PFSK-1 (cell line): ENCODE results near the gene LITAFD.

Experiments used
- FOXP2 ChIP-seq: optimal IDR thresholded peaks from 2 replicates; pipeline ENCODE3; 2011; ENCODE audit warnings: borderline replicate concordance, control low read depth, inconsistent platforms; ENCODE audit not compliant: insufficient read depth; ENCODE audit errors: extremely low read length, extremely low read depth
- POLR2AphosphoS5 ChIP-seq: IDR thresholded peaks from 2 replicates; pipeline ENCODE4 v1.6.1; 2012; ENCODE audit warnings: low read depth, mild to moderate bottlenecking, control low read depth, low read length, moderate library complexity
- REST ChIP-seq, 2 experiments: IDR thresholded peaks; 2 replicates each; pipeline versions ENCODE4 v1.6.1 to v1.8.0; 2011 to 2012; ENCODE audit warnings: low read depth in 2 of 2, low read length in 2 of 2, control low read depth in 1 of 2, inconsistent platforms in 1 of 2, mild to moderate bottlenecking in 1 of 2, moderate library complexity in 1 of 2; ENCODE audit not compliant: insufficient read depth in 1 of 2
- SIN3A ChIP-seq: IDR thresholded peaks from 2 replicates; pipeline ENCODE4 v1.6.1; 2012; ENCODE audit warnings: mild to moderate bottlenecking, low read length, moderate library complexity, borderline replicate concordance; ENCODE audit not compliant: insufficient read depth
- TAF1 ChIP-seq: IDR thresholded peaks from 2 replicates; pipeline ENCODE4 v1.6.1; 2012; ENCODE audit warnings: low read length, control low read depth, borderline replicate concordance; ENCODE audit not compliant: insufficient read depth

LITAFD gene

GRCh38 chr16:8854298-8854948 is 27.7 kb upstream of the LITAFD start:
- TF ChIP-seq POLR2AphosphoS5 (no peak), SIN3A (no peak), FOXP2 (no peak), TAF1 (no peak), REST (IDR thresholded peaks at IDR 0.05; ENCODE audit: insufficient read depth in 1 of 2, low read depth in 2 of 2, low read length in 2 of 2) (no peak)

- TF ChIP-seq POLR2AphosphoS5: no peak
- no peak for TF ChIP-seq SIN3A
- no peak for TF ChIP-seq FOXP2
- TF ChIP-seq TAF1: no peak
- TF ChIP-seq REST (IDR thresholded peaks at IDR 0.05; ENCODE audit: insufficient read depth in 1 of 2, low read depth in 2 of 2, low read length in 2 of 2): no peak
These were observed 26.9 kb upstream of the LITAFD start for GRCh38 chr16:8855051-8855786.

GRCh38 chr16:8855972-8856371 is 26.2 kb upstream of the LITAFD start:
- TF ChIP-seq POLR2AphosphoS5 (no peak), REST (IDR thresholded peaks at IDR 0.05; ENCODE audit: insufficient read depth in 1 of 2, low read depth in 2 of 2, low read length in 2 of 2) (no peak), FOXP2 (no peak), SIN3A (no peak), TAF1 (no peak)

GRCh38 chr16:8858994-8859912 is 22.9 kb upstream of the LITAFD start:
- no peak for TF ChIP-seq TAF1
- no peak for TF ChIP-seq SIN3A
- TF ChIP-seq REST (IDR thresholded peaks at IDR 0.05; ENCODE audit: insufficient read depth in 1 of 2, low read depth in 2 of 2, low read length in 2 of 2): no peak
- no peak for TF ChIP-seq FOXP2
- TF ChIP-seq POLR2AphosphoS5: no peak
